ENCODE results near the gene VPS8.

DNA sequence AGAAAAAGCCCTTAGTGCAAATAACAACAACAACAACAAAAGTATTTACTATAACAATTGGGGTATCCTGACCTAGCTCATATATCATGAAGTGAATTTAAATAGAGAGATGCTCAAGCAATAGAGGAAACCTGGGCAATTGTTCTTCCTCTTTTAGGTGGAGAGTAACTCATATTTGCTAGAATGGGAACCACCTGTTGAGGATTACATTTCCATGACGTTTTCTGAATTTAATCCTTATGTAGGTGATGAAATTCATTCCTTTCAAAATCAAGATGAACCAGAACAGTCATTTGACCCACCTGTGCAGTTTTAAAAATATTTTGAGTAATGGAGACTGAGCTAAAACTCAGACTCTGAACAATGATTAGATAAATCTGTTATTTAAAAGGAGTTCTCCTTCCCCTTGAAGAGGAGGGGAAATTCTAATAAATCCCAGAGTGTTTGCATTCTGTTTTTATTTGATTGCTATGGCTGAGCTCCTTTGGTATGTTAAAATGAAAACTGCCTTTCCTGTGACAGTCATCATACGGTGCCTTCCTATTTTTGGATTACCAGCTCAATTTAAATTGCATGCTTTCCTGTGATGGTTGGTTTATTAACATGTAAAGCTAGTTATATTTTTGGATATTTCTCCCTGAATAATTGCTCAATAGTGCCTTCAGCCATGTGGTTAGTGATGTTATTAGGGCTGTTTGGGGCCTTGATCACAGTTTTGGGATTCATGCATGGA lies 24.3 kb downstream of the VPS8 start:
- TF ChIP-seq, protein P1, sequence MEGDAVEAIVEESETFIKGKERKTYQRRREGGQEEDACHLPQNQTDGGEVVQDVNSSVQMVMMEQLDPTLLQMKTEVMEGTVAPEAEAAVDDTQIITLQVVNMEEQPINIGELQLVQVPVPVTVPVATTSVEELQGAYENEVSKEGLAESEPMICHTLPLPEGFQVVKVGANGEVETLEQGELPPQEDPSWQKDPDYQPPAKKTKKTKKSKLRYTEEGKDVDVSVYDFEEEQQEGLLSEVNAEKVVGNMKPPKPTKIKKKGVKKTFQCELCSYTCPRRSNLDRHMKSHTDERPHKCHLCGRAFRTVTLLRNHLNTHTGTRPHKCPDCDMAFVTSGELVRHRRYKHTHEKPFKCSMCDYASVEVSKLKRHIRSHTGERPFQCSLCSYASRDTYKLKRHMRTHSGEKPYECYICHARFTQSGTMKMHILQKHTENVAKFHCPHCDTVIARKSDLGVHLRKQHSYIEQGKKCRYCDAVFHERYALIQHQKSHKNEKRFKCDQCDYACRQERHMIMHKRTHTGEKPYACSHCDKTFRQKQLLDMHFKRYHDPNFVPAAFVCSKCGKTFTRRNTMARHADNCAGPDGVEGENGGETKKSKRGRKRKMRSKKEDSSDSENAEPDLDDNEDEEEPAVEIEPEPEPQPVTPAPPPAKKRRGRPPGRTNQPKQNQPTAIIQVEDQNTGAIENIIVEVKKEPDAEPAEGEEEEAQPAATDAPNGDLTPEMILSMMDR (IDR thresholded peaks at IDR 0.05) = no peak
- no peak for TF ChIP-seq POLR2A (IDR thresholded peaks at IDR 0.05)
